Gastrocnemius medialis (tissue), 4 donors: ENCODE data around the gene GNL1.

Experiments used
- POLR2A ChIP-seq, 2 donors: fragments of 450-650 bp; IDR thresholded peaks; one replicate each; pipeline ENCODE4 v1.6.1; 2017; ENCODE audit warnings: antibody characterized with exemption in 2 of 2, mild to moderate bottlenecking in 2 of 2, moderate library complexity in 2 of 2
- TF ChIP-seq, protein P1 (sequence below), 5 experiments: fragments of 450-650 bp in 3 of 5; fragments of 200-600 bp in 2 of 5; sonication (generic) in 2 of 5; IDR thresholded peaks in 4 of 5; conservative IDR thresholded peaks in 1 of 5; 1 replicate in 4 of 5; 2 replicates in 1 of 5; pipeline ENCODE4 v1.5.1; 2016 to 2019; ENCODE audit warnings: antibody characterized with exemption in 5 of 5, mild to moderate bottlenecking in 3 of 5, moderate library complexity in 3 of 5

DNA sequence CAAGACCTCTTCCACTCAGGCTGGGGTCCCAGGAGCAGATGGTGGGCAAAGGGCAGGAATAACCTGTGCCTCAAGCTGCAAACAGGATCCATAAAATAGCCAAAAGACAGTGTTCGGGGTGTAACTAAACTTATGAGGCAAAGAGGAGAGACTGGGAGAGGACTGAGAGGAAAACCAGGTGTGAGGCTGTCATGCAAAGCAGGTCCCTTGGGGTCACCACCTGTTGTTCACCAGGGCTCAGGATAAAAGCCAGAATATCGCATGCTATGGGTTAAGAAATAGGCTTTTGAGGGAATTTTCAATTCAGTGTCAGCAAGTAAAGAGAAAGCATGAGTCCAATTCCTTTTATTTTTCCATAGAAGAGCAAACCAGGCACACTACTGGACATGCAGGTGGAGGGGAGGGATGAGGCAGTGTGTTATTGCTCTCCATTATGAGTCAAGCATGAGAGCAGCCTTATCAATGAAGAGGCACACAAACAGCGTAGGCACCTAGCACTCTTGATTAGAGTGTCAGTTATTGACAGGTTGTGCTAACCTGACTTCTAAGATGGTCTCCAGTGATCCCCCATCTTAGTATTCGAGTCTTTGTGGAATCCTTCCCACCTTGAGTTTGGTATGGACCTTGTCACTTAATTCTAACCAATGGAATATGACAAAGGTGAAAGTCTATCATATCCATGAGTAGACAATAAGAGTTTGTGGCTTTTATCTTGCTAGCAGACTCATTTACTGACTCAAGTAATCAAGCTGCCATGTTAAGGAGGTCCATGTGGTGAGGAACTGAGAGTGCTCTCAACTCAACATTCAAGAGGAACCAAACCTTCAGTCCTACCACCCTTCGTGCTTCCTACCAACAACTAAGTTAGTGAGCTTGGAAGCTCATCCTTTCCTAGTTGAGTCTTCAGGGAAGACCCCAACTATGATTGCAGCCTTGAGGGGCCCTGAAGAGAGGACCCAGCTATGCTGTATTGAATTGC is 48.2 kb downstream of the GNL1 start:
- TF ChIP-seq, protein P1, sequence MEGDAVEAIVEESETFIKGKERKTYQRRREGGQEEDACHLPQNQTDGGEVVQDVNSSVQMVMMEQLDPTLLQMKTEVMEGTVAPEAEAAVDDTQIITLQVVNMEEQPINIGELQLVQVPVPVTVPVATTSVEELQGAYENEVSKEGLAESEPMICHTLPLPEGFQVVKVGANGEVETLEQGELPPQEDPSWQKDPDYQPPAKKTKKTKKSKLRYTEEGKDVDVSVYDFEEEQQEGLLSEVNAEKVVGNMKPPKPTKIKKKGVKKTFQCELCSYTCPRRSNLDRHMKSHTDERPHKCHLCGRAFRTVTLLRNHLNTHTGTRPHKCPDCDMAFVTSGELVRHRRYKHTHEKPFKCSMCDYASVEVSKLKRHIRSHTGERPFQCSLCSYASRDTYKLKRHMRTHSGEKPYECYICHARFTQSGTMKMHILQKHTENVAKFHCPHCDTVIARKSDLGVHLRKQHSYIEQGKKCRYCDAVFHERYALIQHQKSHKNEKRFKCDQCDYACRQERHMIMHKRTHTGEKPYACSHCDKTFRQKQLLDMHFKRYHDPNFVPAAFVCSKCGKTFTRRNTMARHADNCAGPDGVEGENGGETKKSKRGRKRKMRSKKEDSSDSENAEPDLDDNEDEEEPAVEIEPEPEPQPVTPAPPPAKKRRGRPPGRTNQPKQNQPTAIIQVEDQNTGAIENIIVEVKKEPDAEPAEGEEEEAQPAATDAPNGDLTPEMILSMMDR (IDR thresholded peaks at IDR 0.05 in 4 of 5, conservative IDR thresholded peaks at IDR 0.05 in 1 of 5), result no peak
- no peak for TF ChIP-seq POLR2A (IDR thresholded peaks at IDR 0.05)
